Ureter (tissue), 1 donor: Measurements from ENCODE around the gene PIK3AP1. TPM values are rescaled to one million over a fixed set of nuclear protein-coding genes. Genes with fewer than 3 reads are reported as not detected.
A peak's percentile ranks its signal among the peaks of the same experiment; 100 is the strongest.
"Not testable (repeated sequence)": the region's sequence is repeated elsewhere in the genome, so short reads cannot be mapped to it uniquely, and the experiment has no call there.

Experiments
- DNase-seq: peaks from one replicate; pipeline ENCODE4 v3.0.0-alpha.2; 2020; ENCODE audit warnings: low spot score
- total RNA-seq: library from RNA; stranded (reverse); gene quantifications from one replicate; pipeline ENCODE4 v1.2.4, GENCODE V29; 2023
- donor health status: DM: yes; HTN: yes; CAD: no.

Gene PIK3AP1
- total RNA-seq, 1 donor from 2014 or later = 3.3 TPM

DNA sequence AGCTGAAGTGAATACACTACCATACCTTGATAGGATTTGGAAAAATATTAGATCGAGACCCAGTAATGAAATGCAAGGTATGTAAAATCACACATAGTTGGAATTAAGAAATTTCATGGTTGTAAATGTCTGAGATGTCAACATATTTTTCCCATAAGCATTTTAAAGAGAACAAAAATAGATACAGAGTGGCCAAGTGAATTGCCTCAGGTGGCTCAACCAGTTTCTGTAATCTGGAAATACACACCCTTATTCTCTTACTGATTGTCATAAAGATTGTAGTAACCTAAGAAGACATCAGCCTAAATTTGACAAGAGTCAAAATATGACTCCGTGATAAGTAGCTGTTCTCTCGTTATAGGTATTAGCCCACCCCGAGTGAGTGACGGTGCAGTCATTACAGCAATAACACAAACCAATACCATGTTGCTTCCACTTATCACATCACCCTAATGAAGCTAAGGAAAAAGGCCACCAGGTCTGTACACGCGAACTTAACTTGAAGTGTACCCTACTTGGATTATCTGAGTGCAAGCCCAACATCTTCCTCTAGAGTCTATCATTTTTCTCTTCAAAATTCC, 23.4 kb downstream of the PIK3AP1 start:
- DNase-seq = no peak

DNA sequence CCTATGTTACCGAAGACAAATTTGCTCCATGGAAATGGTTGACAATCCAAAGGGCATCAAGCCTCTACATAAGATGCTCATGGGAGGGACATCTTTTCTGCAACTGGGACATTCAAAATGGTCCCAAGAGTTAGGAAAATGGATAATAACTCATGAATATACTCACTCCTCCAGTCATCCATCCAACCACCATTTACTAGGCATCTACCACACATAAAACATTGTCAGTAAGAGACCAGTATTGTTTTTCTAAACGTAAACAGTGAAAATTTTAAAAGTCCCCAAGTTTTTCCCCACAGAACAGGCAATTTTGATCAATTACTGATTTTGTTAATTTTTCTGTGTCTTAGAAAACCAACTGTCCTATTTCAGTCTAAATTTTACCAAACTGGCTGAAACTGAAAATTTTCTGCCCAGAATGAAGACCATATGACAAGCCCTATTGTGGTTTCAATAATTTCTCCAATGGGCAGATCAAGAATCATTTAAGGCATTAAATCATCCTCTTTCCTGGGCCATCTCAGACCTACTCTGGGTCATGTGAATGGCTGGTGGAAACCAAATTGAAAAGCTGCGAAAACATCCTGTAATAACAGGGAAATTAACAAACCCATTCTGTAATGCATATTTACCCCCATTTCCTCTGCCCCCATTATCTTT, 24.2 kb downstream of the PIK3AP1 start:
- no peak for DNase-seq

- no peak for DNase-seq
Measured at GRCh38 chr10:96695366-96695765, 24.9 kb downstream of the PIK3AP1 start.

- no peak for DNase-seq
Measured at GRCh38 chr10:96693431-96693830, 26.9 kb downstream of the PIK3AP1 start.

DNA sequence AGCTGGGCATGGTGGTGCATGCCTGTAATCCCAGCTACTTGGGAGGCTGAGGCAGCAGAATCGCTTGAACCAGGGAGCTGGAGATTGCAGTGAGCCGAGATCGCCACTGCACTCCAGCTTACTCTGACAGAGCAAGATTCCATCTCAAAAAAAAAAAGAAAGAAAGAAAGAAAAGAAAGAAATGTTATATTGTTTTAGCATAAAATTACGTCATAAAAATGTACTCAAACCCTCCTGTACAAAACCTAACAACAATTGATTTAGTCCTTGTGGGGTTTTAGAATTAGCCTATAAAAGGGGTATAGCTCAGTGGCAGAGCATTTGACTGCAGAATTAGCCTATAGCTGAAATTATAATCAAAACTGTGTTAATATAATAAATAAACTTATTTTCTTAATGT, 27.9 kb downstream of the PIK3AP1 start:
- DNase-seq = no peak

GRCh38 chr10:96691761-96692160, 28.6 kb downstream of the PIK3AP1 start:
- DNase-seq = no peak

DNA sequence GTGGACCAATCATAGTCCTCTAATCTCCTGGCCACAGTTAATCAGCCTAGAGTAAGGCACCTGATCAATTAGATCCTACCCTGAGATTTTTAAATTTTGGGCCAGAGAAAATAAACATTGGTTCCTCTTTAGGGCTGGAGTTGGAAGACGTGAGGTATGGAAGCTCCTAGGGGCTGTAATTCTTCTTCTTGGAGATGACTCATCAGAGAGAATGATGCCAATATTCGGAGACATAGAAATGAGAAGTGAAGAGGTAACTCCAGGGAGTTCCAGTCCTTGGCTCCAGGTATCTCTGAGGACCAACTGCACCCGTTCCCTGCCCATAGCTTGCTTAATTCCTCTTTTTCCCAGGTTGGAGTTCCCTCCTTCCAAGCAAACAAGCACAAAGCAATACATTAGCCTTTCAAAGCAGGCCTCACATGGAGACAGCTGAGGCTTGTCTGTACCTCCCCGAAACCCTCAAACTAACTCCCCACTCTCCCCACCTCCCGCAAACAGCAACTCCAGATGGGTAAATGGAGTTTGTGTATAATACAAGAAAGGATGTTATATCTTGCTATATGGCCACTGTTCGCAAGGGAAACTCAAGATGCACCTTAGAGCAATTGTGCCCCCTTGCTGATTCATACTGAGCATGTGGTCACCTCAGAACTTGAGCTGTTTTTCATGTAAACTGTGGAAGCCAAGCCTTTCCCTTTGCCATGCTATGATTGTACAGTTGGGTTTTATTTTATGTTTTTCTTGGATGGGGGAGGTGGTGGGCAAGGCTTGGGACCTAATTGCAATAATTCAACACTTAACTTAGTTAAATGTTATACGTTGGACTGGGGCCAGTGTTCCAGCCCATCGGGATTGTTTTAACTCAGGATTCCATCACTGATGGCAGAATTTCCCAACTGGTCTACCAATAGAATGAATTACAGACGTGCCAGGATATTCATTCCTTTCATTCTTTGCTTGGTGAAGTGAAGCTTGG, 29.3 kb downstream of the PIK3AP1 start:
- DNase-seq = no peak

GRCh38 chr10:96688789-96689188, 31.5 kb downstream of the PIK3AP1 start:
- DNase-seq = no peak

- DNase-seq = no peak
Measured at GRCh38 chr10:96687317-96688012, 32.8 kb downstream of the PIK3AP1 start.

DNA sequence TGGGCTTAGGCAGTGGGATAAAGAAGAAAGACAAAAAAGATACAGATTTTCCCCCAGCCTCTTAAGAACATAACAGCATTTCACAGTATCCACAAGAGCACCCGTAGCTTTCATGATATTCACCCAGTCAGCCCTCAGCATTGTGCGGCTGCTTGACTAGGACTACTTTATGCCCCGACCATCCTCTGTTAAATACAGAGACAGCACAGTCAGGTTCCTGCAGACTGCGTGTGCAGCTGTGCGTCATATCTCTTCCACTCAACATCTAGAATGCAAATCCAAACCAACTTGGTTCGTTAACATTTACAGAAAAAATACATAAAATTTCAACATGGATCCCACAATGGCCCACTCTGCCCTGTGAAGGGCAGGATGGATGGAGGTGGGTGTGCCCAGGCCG, 33.8 kb downstream of the PIK3AP1 start:
- DNase-seq = no peak

DNA sequence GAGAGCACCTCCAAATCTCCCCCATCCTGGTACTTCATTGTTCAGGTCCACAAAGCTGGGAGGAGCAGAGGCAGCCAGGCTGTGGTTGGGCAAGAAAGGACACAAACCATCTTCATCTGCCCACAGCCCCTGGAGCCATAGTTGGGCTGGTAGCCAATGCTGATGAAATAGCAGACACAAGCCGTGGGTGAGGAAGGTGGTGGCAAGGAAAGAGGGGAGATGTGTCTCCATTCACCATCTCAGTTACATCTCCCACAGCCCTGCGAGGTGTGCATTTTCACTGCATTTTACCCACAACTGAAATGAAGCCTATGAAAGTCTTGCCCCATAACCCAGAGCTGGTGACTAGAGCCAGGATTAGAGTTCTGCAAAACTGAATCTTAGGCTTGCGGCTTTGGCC, 35.0 kb downstream of the PIK3AP1 start:
- no peak for DNase-seq

DNA sequence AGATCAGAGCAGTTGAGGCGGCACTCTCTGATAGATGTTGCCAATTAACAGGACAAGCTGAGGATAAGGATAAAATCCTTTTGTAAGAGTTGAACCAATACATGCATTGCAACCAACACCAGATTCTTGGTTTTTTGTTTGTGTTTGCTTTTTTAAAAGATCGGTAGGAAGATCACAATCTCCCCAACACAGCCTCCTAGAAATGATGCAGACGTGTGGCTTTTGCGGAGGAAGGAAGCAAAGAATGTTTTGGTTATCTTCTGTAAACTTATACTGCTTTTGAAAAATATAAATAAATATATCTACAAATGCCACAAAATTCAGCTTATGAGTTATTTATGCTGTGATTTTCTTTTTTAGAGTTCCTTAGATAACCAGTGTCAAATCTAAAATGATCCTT, 35.5 kb downstream of the PIK3AP1 start:
- no peak for DNase-seq

- DNase-seq = no peak
Measured at GRCh38 chr10:96683710-96684109, 36.6 kb downstream of the PIK3AP1 start.

DNA sequence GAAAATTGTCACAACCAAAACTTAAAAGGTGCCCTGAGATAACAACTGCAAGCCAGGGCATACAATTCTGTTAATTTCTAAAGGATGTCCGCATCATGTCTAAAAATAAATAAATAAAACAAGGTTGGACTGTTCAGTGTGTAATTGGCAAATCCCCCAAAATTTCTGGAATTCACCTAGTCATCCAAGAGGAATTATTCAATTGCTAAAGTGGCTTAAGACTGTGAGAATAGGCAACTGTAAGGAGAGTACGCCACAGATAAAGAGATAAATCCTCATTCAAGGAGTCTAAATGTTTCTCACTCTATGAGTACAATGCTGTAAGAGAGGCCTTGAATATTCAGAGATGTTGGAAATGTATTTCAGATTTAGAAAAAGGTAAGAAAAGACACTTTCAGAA, 37.2 kb downstream of the PIK3AP1 start:
- no peak for DNase-seq

GRCh38 chr10:96681524-96681923, 38.8 kb downstream of the PIK3AP1 start:
- no peak for DNase-seq

DNA sequence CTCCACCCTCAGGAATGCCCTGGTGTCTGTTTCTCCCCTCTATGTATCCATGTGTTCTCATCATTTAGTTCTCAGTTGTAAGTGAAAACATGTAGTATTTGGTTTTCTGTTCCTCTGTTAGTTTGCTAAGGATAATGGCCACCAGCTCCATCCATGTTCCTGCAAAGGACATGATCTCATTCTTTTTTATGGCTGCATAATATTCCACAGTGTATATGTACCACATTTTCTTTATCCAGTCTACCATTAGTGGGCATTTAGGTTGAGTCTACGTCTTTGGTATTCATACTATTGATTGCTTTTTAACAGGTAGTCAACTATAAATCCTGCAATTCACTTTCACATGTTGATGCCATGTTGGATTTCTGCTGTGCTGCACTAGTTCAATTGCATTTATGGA, 39.9 kb downstream of the PIK3AP1 start:
- DNase-seq = not testable (repeated sequence)

GRCh38 chr10:96678725-96679124, 41.6 kb downstream of the PIK3AP1 start:
- no peak for DNase-seq

DNA sequence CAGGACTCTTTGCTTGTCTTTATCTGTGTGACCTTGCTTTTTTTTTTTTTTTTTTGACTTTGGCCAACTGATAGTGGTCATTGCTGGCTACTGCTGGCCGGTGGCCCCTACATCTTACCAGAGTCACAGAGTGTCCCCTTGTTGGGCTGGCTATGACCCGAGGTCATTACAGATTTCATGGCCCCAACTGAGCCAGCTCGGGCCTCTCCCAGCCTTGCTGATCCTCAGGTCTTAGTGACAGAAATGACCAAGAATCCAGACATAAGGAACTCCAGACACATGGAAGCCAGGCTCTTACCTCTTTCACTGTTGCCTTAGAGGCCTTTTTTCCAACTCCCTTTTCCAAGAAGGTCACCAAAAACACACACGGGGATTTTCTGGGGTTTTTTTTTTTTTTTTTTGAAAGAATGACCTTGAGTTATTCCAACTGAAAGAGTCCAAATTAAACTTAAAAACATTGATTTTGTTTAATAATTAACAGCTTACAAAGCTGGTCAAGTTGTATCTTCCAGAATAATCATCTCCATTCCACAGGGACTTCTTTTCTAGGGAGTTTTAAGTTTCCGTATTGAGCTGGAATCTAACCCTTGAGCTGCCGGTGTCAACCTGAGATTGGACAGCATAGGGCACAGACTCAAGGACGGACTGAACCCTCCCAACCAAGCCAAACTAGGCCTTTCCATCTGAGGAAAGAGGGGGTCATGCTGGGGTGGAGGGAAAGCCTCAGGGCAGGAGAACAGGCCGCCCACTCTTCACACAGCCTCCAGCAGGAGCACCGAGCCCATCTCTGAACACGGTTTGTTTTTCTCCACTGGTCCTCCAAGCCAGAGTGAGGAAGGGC, 43.8 kb downstream of the PIK3AP1 start:
- DNase-seq = no peak

DNA sequence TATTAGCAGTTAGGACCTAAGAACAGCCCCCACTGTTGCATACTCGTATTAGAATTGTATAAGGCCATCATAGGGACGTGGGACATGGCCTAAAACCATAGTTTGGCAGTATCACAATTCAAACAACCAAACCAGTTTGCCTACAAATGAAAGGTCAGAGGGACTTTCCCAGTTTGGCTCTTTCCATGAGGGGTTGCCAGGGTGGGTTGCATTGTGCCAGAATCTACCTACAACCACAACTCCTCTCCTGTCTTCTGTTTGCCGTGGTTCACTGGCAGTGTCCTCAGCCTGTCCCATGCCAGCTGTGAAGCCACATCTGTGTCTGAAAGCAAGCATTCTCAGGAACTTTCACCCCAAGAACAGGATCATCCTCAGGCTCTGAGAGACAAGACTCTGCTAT, 44.5 kb downstream of the PIK3AP1 start:
- DNase-seq = no peak

GRCh38 chr10:96673318-96674099, 46.8 kb downstream of the PIK3AP1 start:
- DNase-seq = peak; percentile 61
